ENCODE data around the gene LCN12.

The LCN12 gene

GRCh38 chr9:136945333-136946227, 6.5 kb upstream of the LCN12 start:
- DNase-seq, result no peak

- DNase-seq, result no peak
These were observed 5.6 kb upstream of the LCN12 start for GRCh38 chr9:136946228-136947027.

GRCh38 chr9:136947028-136947891, 4.8 kb upstream of the LCN12 start:
- DNase-seq, result no peak

GRCh38 chr9:136947955-136948510, 4.0 kb upstream of the LCN12 start:
- DNase-seq, result peak; percentile 17

GRCh38 chr9:136949239-136949816, 2.7 kb upstream of the LCN12 start:
- DNase-seq, result no peak

GRCh38 chr9:136949817-136950655, 2.0 kb upstream of the LCN12 start:
- DNase-seq, result peak; percentile 74

- DNase-seq, result no peak
These were observed 1.3 kb upstream of the LCN12 start for GRCh38 chr9:136950656-136951276.

GRCh38 chr9:136952321-136952850, 313 bp downstream of the LCN12 start:
- no peak for DNase-seq

- no peak for DNase-seq
These were observed 1.1 kb downstream of the LCN12 start for GRCh38 chr9:136952876-136953770.

- DNase-seq, result no peak
These were observed 1.7 kb downstream of the LCN12 start for GRCh38 chr9:136953771-136954269.

GRCh38 chr9:136954270-136955083, 2.4 kb downstream of the LCN12 start:
- no peak for DNase-seq

- DNase-seq, result no peak
These were observed 3.3 kb downstream of the LCN12 start for GRCh38 chr9:136955202-136955942.

- DNase-seq, result no peak
These were observed 3.9 kb downstream of the LCN12 start for GRCh38 chr9:136955943-136956335.

- no peak for DNase-seq
These were observed 4.5 kb downstream of the LCN12 start for GRCh38 chr9:136956604-136957003.

- no peak for DNase-seq
These were observed 5.4 kb downstream of the LCN12 start for GRCh38 chr9:136957461-136957860.

GRCh38 chr9:136957901-136958300, 5.8 kb downstream of the LCN12 start:
- no peak for DNase-seq

GRCh38 chr9:136958473-136958872, 6.4 kb downstream of the LCN12 start:
- no peak for DNase-seq

Data from fibroblast of skin of right quadriceps (primary cell).